ENCODE results near the gene ARNT2.

Gene ARNT2

GRCh38 chr15:80405554-80405850, 1.3 kb downstream of the ARNT2 start:
- in situ Hi-C loops (cut with HindIII; ENCODE audit: low sequenced_read_pairs) = loop anchor here (10.0 kb wide), 1 partner anchor 51 kb away; no protein-coding TSS in a partner anchor

GRCh38 chr15:80405970-80406369, 1.8 kb downstream of the ARNT2 start:
- in situ Hi-C loops (cut with HindIII; ENCODE audit: low sequenced_read_pairs) = loop anchor here (10.0 kb wide), 1 partner anchor 51 kb away; no protein-coding TSS in a partner anchor

GRCh38 chr15:80411788-80412288, 7.7 kb downstream of the ARNT2 start:
- in situ Hi-C loops (cut with HindIII; ENCODE audit: low sequenced_read_pairs) = no loop called here

- in situ Hi-C loops (cut with HindIII; ENCODE audit: low sequenced_read_pairs) = no loop called here
These were observed 10.6 kb downstream of the ARNT2 start for GRCh38 chr15:80414546-80415357.

GRCh38 chr15:80415358-80415670, 11.1 kb downstream of the ARNT2 start:
- in situ Hi-C loops (cut with HindIII; ENCODE audit: low sequenced_read_pairs) = no loop called here

GRCh38 chr15:80416702-80417101, 12.5 kb downstream of the ARNT2 start:
- in situ Hi-C loops (cut with HindIII; ENCODE audit: low sequenced_read_pairs) = no loop called here

- in situ Hi-C loops (cut with HindIII; ENCODE audit: low sequenced_read_pairs) = no loop called here
These were observed 14.8 kb downstream of the ARNT2 start for GRCh38 chr15:80418892-80419537.

GRCh38 chr15:80419546-80419945, 15.4 kb downstream of the ARNT2 start:
- in situ Hi-C loops (cut with HindIII; ENCODE audit: low sequenced_read_pairs) = no loop called here

- in situ Hi-C loops (cut with HindIII; ENCODE audit: low sequenced_read_pairs) = no loop called here
These were observed 16.5 kb downstream of the ARNT2 start for GRCh38 chr15:80420658-80421057.

- in situ Hi-C loops (cut with HindIII; ENCODE audit: low sequenced_read_pairs) = no loop called here
These were observed 19.0 kb downstream of the ARNT2 start for GRCh38 chr15:80423215-80423614.

- in situ Hi-C loops (cut with HindIII; ENCODE audit: low sequenced_read_pairs) = no loop called here
These were observed 20.2 kb downstream of the ARNT2 start for GRCh38 chr15:80424381-80424780.

- in situ Hi-C loops (cut with HindIII; ENCODE audit: low sequenced_read_pairs) = no loop called here
These were observed 22.1 kb downstream of the ARNT2 start for GRCh38 chr15:80426316-80426715.

- in situ Hi-C loops (cut with HindIII; ENCODE audit: low sequenced_read_pairs) = no loop called here
These were observed 25.8 kb downstream of the ARNT2 start for GRCh38 chr15:80429964-80430363.

- in situ Hi-C loops (cut with HindIII; ENCODE audit: low sequenced_read_pairs) = no loop called here
These were observed 27.6 kb downstream of the ARNT2 start for GRCh38 chr15:80431635-80432344.

- in situ Hi-C loops (cut with HindIII; ENCODE audit: low sequenced_read_pairs) = no loop called here
These were observed 28.1 kb downstream of the ARNT2 start for GRCh38 chr15:80432345-80432702.

GRCh38 chr15:80433836-80434235, 29.7 kb downstream of the ARNT2 start:
- in situ Hi-C loops (cut with HindIII; ENCODE audit: low sequenced_read_pairs) = no loop called here

GRCh38 chr15:80434926-80435720, 30.9 kb downstream of the ARNT2 start:
- in situ Hi-C loops (cut with HindIII; ENCODE audit: low sequenced_read_pairs) = no loop called here

GRCh38 chr15:80436511-80437307, 32.5 kb downstream of the ARNT2 start:
- in situ Hi-C loops (cut with HindIII; ENCODE audit: low sequenced_read_pairs) = no loop called here

- in situ Hi-C loops (cut with HindIII; ENCODE audit: low sequenced_read_pairs) = no loop called here
These were observed 33.2 kb downstream of the ARNT2 start for GRCh38 chr15:80437334-80437891.

GRCh38 chr15:80439140-80439539, 35.0 kb downstream of the ARNT2 start:
- in situ Hi-C loops (cut with HindIII; ENCODE audit: low sequenced_read_pairs) = no loop called here

All from DLD1 (cell line).